Stimulated activated CD4-positive, alpha-beta T cell treated with anti-CD3 and anti-CD28 coated beads, Interleukin-1b, Interleukin-23, amount 100 ng/mL, for 1 hour (primary cell): ENCODE results near the gene CARD19.

Experiments used
- DNase-seq, 2 donors: peaks; one replicate each; pipeline ENCODE4 v3.0.0-alpha.2; 2020; ENCODE audit warnings: low read depth in 2 of 2

CARD19 gene

GRCh38 chr9:93064392-93065134 is 31.5 kb upstream of the CARD19 start:
- peak; percentile 47 to 71 for DNase-seq

GRCh38 chr9:93065135-93065720 is 30.8 kb upstream of the CARD19 start:
- no peak for DNase-seq

GRCh38 chr9:93066978-93067603 is 28.9 kb upstream of the CARD19 start:
- DNase-seq = no peak

- DNase-seq = no peak
Observed at GRCh38 chr9:93068956-93069355, 27.1 kb upstream of the CARD19 start.

GRCh38 chr9:93071464-93071863 is 24.6 kb upstream of the CARD19 start:
- no peak for DNase-seq

- DNase-seq = no peak
Observed at GRCh38 chr9:93072383-93072795, 23.6 kb upstream of the CARD19 start.

- no peak for DNase-seq
Observed at GRCh38 chr9:93076101-93076791, 19.8 kb upstream of the CARD19 start.

GRCh38 chr9:93076792-93077128 is 19.3 kb upstream of the CARD19 start:
- DNase-seq = no peak

- no peak for DNase-seq
Observed at GRCh38 chr9:93077367-93077766, 18.6 kb upstream of the CARD19 start.

- no peak for DNase-seq
Observed at GRCh38 chr9:93077811-93078210, 18.2 kb upstream of the CARD19 start.

GRCh38 chr9:93079371-93079770 is 16.6 kb upstream of the CARD19 start:
- no peak for DNase-seq

- no peak for DNase-seq
Observed at GRCh38 chr9:93080406-93080805, 15.6 kb upstream of the CARD19 start.

GRCh38 chr9:93081081-93081529 is 14.9 kb upstream of the CARD19 start:
- no peak for DNase-seq

GRCh38 chr9:93081931-93082330 is 14.1 kb upstream of the CARD19 start:
- no peak for DNase-seq

- DNase-seq = no peak
Observed at GRCh38 chr9:93082841-93083411, 13.1 kb upstream of the CARD19 start.

GRCh38 chr9:93083592-93084470 is 12.2 kb upstream of the CARD19 start:
- DNase-seq = no peak

GRCh38 chr9:93084471-93084881 is 11.5 kb upstream of the CARD19 start:
- no peak for DNase-seq

GRCh38 chr9:93085676-93086075 is 10.3 kb upstream of the CARD19 start:
- no peak for DNase-seq

- no peak for DNase-seq
Observed at GRCh38 chr9:93086447-93087224, 9.4 kb upstream of the CARD19 start.

- DNase-seq = no peak
Observed at GRCh38 chr9:93087971-93088655, 7.9 kb upstream of the CARD19 start.
